UCSD-AML1 (cell line): ENCODE measurements around the gene TTLL12.
A peak's percentile ranks its signal among the peaks of the same experiment; 100 is the strongest.

Experiments used
- DNase-seq: peaks from one replicate; lab custom pipeline; 2025; ENCODE audit not compliant: unreplicated experiment; lab: John Stamatoyannopoulos, UW

The TTLL12 gene

GRCh38 chr22:43200555-43200954 is 13.6 kb upstream of the TTLL12 start:
- no peak for DNase-seq

GRCh38 chr22:43200031-43200430 is 13.1 kb upstream of the TTLL12 start:
- DNase-seq, result no peak

- no peak for DNase-seq
These were observed 12.6 kb upstream of the TTLL12 start for GRCh38 chr22:43199541-43199940.

- no peak for DNase-seq
These were observed 12.0 kb upstream of the TTLL12 start for GRCh38 chr22:43198936-43199335.

GRCh38 chr22:43198126-43198525 is 11.2 kb upstream of the TTLL12 start:
- no peak for DNase-seq

GRCh38 chr22:43197271-43197941 is 10.5 kb upstream of the TTLL12 start:
- DNase-seq, result no peak

- DNase-seq, result no peak
These were observed 4.9 kb upstream of the TTLL12 start for GRCh38 chr22:43191831-43192230.

- DNase-seq, result no peak
These were observed 2.1 kb upstream of the TTLL12 start for GRCh38 chr22:43188829-43189545.

- peak; percentile 98 for DNase-seq
These were observed 501 bp upstream of the TTLL12 start for GRCh38 chr22:43187171-43188099.

GRCh38 chr22:43185860-43186261 is 1.1 kb downstream of the TTLL12 start:
- no peak for DNase-seq

- no peak for DNase-seq
These were observed 3.2 kb downstream of the TTLL12 start for GRCh38 chr22:43183496-43184277.

- DNase-seq, result no peak
These were observed 4.2 kb downstream of the TTLL12 start for GRCh38 chr22:43182726-43183125.

GRCh38 chr22:43182118-43182517 is 4.8 kb downstream of the TTLL12 start:
- DNase-seq, result no peak

GRCh38 chr22:43181321-43182076 is 5.4 kb downstream of the TTLL12 start:
- DNase-seq, result no peak

GRCh38 chr22:43180670-43181069 is 6.3 kb downstream of the TTLL12 start:
- no peak for DNase-seq

- no peak for DNase-seq
These were observed 7.1 kb downstream of the TTLL12 start for GRCh38 chr22:43179911-43180195.

- DNase-seq, result no peak
These were observed 7.6 kb downstream of the TTLL12 start for GRCh38 chr22:43179146-43179910.

- no peak for DNase-seq
These were observed 9.5 kb downstream of the TTLL12 start for GRCh38 chr22:43177479-43177878.

GRCh38 chr22:43176090-43176489 is 10.8 kb downstream of the TTLL12 start:
- DNase-seq, result no peak
